Measurements from ENCODE around the gene PRICKLE4.

DNA sequence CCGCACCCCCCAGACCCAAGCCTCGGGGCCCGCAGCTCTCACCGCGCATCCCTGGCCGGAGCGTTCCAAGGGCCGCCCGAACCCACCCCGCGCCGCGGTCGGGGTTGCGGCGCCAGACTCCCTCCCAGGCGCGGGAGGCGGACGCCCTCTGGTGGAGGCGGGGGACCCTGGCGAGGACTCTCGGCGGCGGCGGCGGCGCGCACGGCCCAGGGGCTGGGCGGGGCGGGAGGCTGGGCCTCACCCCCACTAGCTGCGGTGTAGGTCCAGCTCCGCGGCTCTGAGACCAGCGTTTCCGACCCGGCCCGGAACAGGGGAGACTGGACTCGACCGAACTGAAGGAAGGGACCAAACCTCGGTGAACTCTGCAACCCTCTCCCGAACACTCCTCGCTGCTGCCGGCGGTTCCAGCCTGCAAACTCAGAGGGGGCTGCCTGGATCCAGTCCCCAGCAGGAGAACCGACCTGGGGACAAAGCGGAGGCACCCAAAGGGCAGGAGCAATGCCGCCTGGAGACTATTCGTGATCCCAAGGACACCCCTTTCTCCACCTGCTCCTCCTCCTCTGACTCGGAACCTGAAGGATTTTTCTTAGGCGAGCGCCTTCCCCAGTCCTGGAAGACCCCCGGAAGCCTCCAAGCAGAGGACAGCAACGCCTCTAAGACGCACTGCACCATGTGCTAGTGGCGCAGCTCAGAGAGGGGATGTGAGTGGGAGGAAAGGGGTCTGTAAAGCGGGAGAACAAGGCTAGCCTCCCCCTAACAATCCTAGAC lies 6.1 kb downstream of the PRICKLE4 start:
- TF ChIP-seq, protein P1, sequence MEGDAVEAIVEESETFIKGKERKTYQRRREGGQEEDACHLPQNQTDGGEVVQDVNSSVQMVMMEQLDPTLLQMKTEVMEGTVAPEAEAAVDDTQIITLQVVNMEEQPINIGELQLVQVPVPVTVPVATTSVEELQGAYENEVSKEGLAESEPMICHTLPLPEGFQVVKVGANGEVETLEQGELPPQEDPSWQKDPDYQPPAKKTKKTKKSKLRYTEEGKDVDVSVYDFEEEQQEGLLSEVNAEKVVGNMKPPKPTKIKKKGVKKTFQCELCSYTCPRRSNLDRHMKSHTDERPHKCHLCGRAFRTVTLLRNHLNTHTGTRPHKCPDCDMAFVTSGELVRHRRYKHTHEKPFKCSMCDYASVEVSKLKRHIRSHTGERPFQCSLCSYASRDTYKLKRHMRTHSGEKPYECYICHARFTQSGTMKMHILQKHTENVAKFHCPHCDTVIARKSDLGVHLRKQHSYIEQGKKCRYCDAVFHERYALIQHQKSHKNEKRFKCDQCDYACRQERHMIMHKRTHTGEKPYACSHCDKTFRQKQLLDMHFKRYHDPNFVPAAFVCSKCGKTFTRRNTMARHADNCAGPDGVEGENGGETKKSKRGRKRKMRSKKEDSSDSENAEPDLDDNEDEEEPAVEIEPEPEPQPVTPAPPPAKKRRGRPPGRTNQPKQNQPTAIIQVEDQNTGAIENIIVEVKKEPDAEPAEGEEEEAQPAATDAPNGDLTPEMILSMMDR (IDR thresholded peaks at IDR 0.05; ENCODE audit: low read depth, low read length), result peak; percentile 76
- TF ChIP-seq EZH2phosphoT487 (IDR thresholded peaks at IDR 0.05; ENCODE audit: low read depth), result no peak

Data from OCI-LY3 (cell line).